ENCODE measurements around the gene FAM135A.

Gene FAM135A

GRCh38 chr6:70413114-70413991 lies at the start of gene FAM135A:
Gene FAM135A, plus strand, starts transcription at chr6:70413508. Its CDS starts 14,835 bp downstream, at chr6:70428343.
- TF ChIP-seq CTCF (IDR thresholded peaks at IDR 0.05) = no peak

GRCh38 chr6:70363741-70364493 lies 49.4 kb upstream of the FAM135A start:
- TF ChIP-seq CTCF (IDR thresholded peaks at IDR 0.05) = no peak

- TF ChIP-seq CTCF (IDR thresholded peaks at IDR 0.05) = peak; percentile 84
Observed at GRCh38 chr6:70369332-70369950, 43.9 kb upstream of the FAM135A start.

- no peak for TF ChIP-seq CTCF (IDR thresholded peaks at IDR 0.05)
Observed at GRCh38 chr6:70370496-70370895, 42.8 kb upstream of the FAM135A start.

GRCh38 chr6:70371454-70372105 lies 41.7 kb upstream of the FAM135A start:
- peak; percentile 56 for TF ChIP-seq CTCF (IDR thresholded peaks at IDR 0.05)

- no peak for TF ChIP-seq CTCF (IDR thresholded peaks at IDR 0.05)
Observed at GRCh38 chr6:70375166-70375565, 38.1 kb upstream of the FAM135A start.

GRCh38 chr6:70375882-70376281 lies 37.4 kb upstream of the FAM135A start:
- peak; percentile 34; the same call in 1 of the 2 replicates for TF ChIP-seq CTCF (IDR thresholded peaks at IDR 0.05)
